Smooth muscle cell (in vitro differentiated cells): ENCODE measurements around the gene EMC1. TPM values are rescaled to one million over a fixed set of nuclear protein-coding genes. Genes with fewer than 3 reads are reported as not detected.
"Not testable (repeated sequence)": the region's sequence is repeated elsewhere in the genome, so short reads cannot be mapped to it uniquely, and the experiment has no call there.

Experiments used
- DNase-seq: peaks from one replicate; lab custom pipeline; 2025; ENCODE audit not compliant: unreplicated experiment; lab: John Stamatoyannopoulos, UW
- H2AFZ ChIP-seq: fragments of 200-600 bp; sonication (generic); 2 replicates; pipeline ENCODE4 v1.6.0; 2016; ENCODE audit warnings: antibody characterized with exemption, low read depth, mild to moderate bottlenecking
- H3F3A ChIP-seq: fragments of 200-600 bp; sonication (generic); 2 replicates; pipeline ENCODE4 v1.6.0; 2017; ENCODE audit warnings: antibody characterized with exemption, low read depth
- H3K27ac ChIP-seq: fragments of 200-600 bp; sonication (generic); 2 replicates; pipeline ENCODE4 v1.5.1; 2016; ENCODE audit warnings: low read depth, mild to moderate bottlenecking
- H3K27me3 ChIP-seq: fragments of 200-600 bp; sonication (generic); 2 replicates; pipeline ENCODE4 v1.6.1; 2016; ENCODE audit warnings: low read depth, mild to moderate bottlenecking
- H3K36me3 ChIP-seq: fragments of 200-600 bp; sonication (generic); 2 replicates; pipeline ENCODE4 v1.5.1; 2016; ENCODE audit warnings: low read depth
- H3K4me1 ChIP-seq: fragments of 200-600 bp; sonication (generic); 2 replicates; pipeline ENCODE4 v1.5.1; 2016; ENCODE audit warnings: low read depth
- H3K4me2 ChIP-seq: fragments of 200-600 bp; sonication (generic); 2 replicates; pipeline ENCODE4 v1.6.0; 2016; ENCODE audit warnings: mild to moderate bottlenecking
- H3K4me3 ChIP-seq: fragments of 200-600 bp; sonication (generic); 2 replicates; pipeline ENCODE4 v1.5.1; 2016; ENCODE audit warnings: mild to moderate bottlenecking
- H3K79me2 ChIP-seq: fragments of 200-600 bp; sonication (generic); 2 replicates; pipeline ENCODE4 v1.6.0; 2016; ENCODE audit warnings: low read depth, mild to moderate bottlenecking
- H3K9ac ChIP-seq: fragments of 200-600 bp; sonication (generic); 2 replicates; pipeline ENCODE4 v1.6.0; 2016; ENCODE audit warnings: low read depth
- H3K9me3 ChIP-seq: fragments of 200-600 bp; sonication (generic); replicated peaks from 2 replicates; pipeline ENCODE4 v1.5.1; 2016; ENCODE audit warnings: low read depth
- H4K20me1 ChIP-seq: fragments of 200-600 bp; sonication (generic); 2 replicates; pipeline ENCODE4 v1.6.0; 2016; ENCODE audit warnings: low read depth
- WGBS: methylation state at CpG from one replicate; pipeline ENCODE4 v1.1.7; 2016; ENCODE audit warnings: low lambda C conversion rate; 5-methylcytosine and 5-hydroxymethylcytosine counted together
- polyA plus RNA-seq: library from polyadenylated mRNA; unstranded; fragments of >200 nt; fragmentation: Nextera tagmentation; extraction: Ambion mirVana; gene quantifications from 2 replicates; pipeline ENCODE4 v1.2.1, GENCODE V29; 2016
- total RNA-seq: library from RNA; depleted of rRNA; stranded (reverse); fragments of >200 nt; gene quantifications from 2 replicates; pipeline ENCODE4 v1.2.3, GENCODE V29; 2014
- TF ChIP-seq, protein P1 (sequence below): fragments of 200-600 bp; sonication (generic); IDR thresholded peaks from 2 replicates; pipeline ENCODE4 v1.5.1; 2017; ENCODE audit warnings: borderline replicate concordance, mild to moderate bottlenecking, antibody characterized with exemption; ENCODE audit not compliant: insufficient read depth, poor library complexity, severe bottlenecking

The EMC1 gene
- total and polyA plus RNA-seq, 2 experiments from 2014 or later: 48.8 to 54.4 TPM

DNA sequence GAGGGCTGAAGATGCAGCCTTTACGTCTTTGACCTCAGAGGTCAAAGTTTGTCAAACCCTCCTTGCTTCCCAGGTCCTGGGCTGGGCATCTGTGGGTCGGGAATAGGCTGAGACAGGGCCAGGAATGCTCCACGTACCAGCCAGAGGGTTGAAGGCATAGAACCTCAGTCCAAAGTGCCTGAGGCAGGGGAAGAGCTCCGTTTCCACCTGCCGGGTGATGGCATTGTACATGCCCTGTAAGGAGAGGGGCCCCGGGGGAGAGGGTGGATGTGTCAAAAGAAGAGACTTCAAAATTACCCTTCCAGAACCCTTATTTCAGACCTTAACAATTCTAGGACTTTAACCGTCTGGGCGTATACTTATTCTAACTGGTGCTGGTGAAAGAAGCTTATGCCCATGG, 33.6 kb upstream of the EMC1 start:
- Histone ChIP-seq H3K4me1 (peaks cover 4% of the 10 kb centered on the region), H3K27ac (no peak overlapping the region), H3K27me3 (peaks cover 12% of the 10 kb centered on the region), H4K20me1 (no peaks in the 10 kb centered on the region), H3F3A (no peaks in the 10 kb centered on the region), H2AFZ (no peak overlapping the region), H3K4me3 (no peak overlapping the region), H3K4me2 (no peak overlapping the region), H3K9me3 (no peaks in the 10 kb centered on the region), H3K9ac (no peak overlapping the region), H3K79me2 (no peaks in the 10 kb centered on the region), H3K36me3 (no peaks in the 10 kb centered on the region)
- TF ChIP-seq, protein P1, sequence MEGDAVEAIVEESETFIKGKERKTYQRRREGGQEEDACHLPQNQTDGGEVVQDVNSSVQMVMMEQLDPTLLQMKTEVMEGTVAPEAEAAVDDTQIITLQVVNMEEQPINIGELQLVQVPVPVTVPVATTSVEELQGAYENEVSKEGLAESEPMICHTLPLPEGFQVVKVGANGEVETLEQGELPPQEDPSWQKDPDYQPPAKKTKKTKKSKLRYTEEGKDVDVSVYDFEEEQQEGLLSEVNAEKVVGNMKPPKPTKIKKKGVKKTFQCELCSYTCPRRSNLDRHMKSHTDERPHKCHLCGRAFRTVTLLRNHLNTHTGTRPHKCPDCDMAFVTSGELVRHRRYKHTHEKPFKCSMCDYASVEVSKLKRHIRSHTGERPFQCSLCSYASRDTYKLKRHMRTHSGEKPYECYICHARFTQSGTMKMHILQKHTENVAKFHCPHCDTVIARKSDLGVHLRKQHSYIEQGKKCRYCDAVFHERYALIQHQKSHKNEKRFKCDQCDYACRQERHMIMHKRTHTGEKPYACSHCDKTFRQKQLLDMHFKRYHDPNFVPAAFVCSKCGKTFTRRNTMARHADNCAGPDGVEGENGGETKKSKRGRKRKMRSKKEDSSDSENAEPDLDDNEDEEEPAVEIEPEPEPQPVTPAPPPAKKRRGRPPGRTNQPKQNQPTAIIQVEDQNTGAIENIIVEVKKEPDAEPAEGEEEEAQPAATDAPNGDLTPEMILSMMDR: no peak
- WGBS: 93% methylated on average over 8 of the region's 8 CpGs
- DNase-seq: no peak

DNA sequence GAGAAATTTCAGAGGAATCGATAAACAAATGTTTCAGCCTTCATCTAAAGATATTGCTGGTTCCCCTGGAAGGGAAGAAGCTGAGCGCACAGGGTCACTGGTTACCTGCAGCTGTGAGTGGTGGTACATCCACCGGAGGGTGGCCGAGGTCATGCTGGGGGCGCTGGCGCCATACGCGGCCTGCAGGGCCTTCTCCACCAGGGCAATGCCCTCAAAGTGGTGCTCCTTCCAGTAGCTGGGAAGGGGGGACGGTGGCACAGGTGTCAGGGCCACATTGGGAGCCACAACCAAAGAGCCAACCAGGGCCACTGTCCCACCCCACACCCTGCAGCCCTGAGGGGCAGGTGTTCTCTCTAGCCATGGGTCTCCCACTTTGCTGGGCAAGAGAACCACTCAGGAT, 32.6 kb upstream of the EMC1 start:
- over 99% methylated on average over 9 of the region's 9 CpGs for WGBS
- no peak for DNase-seq
- H3K4me2 ChIP-seq: no peak overlapping the region
- no peak overlapping the region for H3K27ac ChIP-seq
- H3K27me3 ChIP-seq: peaks cover 4% of the 10 kb centered on the region
- TF ChIP-seq, protein P1: no peak
- no peak overlapping the region for H3K9ac ChIP-seq
- no peaks in the 10 kb centered on the region for H3F3A ChIP-seq
- H2AFZ ChIP-seq: no peak overlapping the region
- peaks cover under 1% of the 10 kb centered on the region for H3K4me1 ChIP-seq
- no peaks in the 10 kb centered on the region for H3K79me2 ChIP-seq
- no peak overlapping the region for H3K4me3 ChIP-seq
- no peaks in the 10 kb centered on the region for H3K36me3 ChIP-seq
- no peaks in the 10 kb centered on the region for H4K20me1 ChIP-seq
- H3K9me3 ChIP-seq: no peaks in the 10 kb centered on the region

DNA sequence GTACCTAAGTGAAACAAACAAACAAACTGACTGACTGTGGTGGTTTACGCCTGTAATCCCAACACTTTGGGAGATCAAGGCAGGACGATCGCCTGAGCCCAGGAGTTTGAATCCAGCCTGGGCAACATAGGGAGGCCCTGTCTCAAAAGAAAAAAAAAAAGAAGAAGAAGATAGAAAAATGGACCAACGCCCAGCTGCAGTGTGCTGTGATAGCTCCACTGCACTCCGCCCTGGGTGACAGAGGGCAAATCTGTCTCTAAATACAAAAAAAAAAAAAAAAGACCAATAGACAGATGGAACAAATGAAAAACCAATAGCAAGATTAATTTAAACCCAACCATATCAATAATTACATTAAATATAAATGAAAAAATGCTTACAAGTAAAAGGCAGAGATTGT, 23.3 kb upstream of the EMC1 start:
- WGBS: 94% methylated on average over 5 of the region's 5 CpGs
- H3K27ac ChIP-seq: no peak overlapping the region
- no peaks in the 10 kb centered on the region for H3K9me3 ChIP-seq
- H2AFZ ChIP-seq: no peak overlapping the region
- no peaks in the 10 kb centered on the region for H3K36me3 ChIP-seq
- H3K79me2 ChIP-seq: no peaks in the 10 kb centered on the region
- H3K4me1 ChIP-seq: no peaks in the 10 kb centered on the region
- no peak overlapping the region for H3K9ac ChIP-seq
- DNase-seq: no peak
- H3K4me2 ChIP-seq: no peak overlapping the region
- H3K4me3 ChIP-seq: no peak overlapping the region
- H3F3A ChIP-seq: no peaks in the 10 kb centered on the region
- TF ChIP-seq, protein P1: no peak
- no peaks in the 10 kb centered on the region for H4K20me1 ChIP-seq
- H3K27me3 ChIP-seq: no peaks in the 10 kb centered on the region

DNA sequence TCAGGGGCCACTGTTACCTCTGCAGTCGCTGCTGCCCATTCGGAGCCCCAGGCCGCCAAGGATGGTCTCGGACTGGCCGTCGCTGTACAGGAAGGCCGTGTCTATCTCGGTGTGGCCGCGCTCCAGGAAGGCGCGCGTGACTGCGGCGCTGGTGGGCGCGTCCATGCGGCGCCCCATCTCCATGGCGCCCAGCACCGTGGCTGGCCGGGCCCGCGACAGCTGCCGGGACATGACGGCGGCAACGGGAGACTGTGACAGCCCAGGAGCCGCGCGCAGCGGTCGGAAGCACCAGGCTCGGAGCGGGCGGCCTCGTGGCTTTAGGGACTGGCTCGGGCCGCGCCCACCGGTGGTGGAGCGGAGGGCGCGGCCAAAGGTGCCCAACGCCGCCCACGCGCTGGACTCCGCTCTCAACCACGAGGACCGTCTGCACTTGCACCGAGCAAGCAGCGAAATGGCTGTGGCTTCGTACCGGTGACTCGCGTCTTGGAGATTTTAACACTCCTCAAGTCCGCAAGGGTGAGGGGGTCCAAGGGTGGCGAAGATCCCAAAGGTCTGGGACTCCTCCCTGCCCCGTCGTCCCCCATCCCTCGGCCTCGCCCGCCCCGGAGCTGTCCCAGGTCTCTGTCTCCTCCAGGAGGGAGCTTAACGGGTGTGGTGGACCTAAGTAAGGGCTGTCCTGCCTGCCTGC, 22.7 kb upstream of the EMC1 start:
- H3K79me2 ChIP-seq, H3K9ac ChIP-seq, H3F3A ChIP-seq, H3K4me2 ChIP-seq, H3K4me3 ChIP-seq, DNase-seq, H3K27ac ChIP-seq, H3K27me3 ChIP-seq, H3K4me1 ChIP-seq, H3K36me3 ChIP-seq, H3K9me3 ChIP-seq, H4K20me1 ChIP-seq, H2AFZ ChIP-seq: not testable (repeated sequence)
- 96% methylated on average over 52 of the region's 66 CpGs for whole genome bisulfite sequencing
